T1000 (cell line): ENCODE measurements around the gene RPS10.

ENCODE experiments used
- DNase-seq: peaks from one replicate; lab custom pipeline; 2025; ENCODE audit warnings: mixed read lengths; lab: John Stamatoyannopoulos, UW

Gene RPS10

GRCh38 chr6:34425498-34426410 is at the start of gene RPS10:
Gene RPS10 (minus strand): TSS chr6:34426069. CDS start chr6:34425221, 848 bp downstream.
- peak; percentile 92 for DNase-seq

- DNase-seq: no peak
Measured at GRCh38 chr6:34475238-34475682, 49.4 kb upstream of the RPS10 start.

- DNase-seq: no peak
Measured at GRCh38 chr6:34474754-34475153, 48.9 kb upstream of the RPS10 start.

- DNase-seq: no peak
Measured at GRCh38 chr6:34473967-34474366, 48.1 kb upstream of the RPS10 start.

DNA sequence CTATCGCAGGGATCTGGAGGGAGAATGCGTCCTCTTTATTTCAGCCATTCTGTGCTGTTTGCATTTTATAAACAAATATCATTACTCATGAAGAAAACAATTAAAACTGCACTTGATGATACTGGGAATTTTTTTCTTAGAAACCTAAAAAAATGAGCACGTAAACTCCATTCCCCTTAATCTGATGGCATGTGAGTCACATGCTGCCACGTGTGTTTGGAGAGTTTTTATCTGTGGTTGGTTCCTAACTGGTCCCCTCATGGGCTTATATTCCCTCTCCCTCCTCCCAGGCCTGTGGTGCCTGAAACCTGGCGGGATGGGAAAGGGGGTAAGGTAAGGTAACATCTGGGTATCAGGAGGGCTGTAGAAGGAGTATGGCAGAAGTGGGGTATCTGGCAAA is 46.6 kb upstream of the RPS10 start:
- DNase-seq: no peak

GRCh38 chr6:34469499-34469898 is 43.6 kb upstream of the RPS10 start:
- DNase-seq: no peak

DNA sequence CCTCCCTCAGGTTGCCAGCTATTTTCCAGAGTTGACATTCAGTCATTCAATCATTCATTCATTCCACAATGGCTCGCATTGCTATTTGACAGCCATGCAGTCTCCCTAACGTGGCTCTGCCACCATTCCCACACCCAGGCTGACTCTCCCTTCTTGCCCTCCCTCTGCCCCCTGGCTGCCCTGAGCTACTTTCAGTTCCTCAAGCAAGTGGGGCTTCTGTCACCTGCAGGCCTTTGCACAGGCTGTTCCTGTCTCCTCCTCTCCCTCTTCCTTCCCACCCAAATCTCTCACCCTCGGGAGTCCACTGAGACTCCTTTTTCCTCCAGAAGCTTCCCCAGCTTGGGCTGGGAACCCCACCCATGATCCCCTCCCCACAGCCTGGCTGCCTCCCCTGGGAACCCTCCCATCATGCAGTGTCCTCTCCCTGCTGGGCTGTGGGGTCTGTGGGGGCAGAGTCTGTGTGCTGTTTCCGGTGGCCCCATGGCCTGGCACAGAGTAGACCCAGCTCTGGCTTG is 42.6 kb upstream of the RPS10 start:
- no peak for DNase-seq

- DNase-seq: no peak
Measured at GRCh38 chr6:34466242-34467185, 40.6 kb upstream of the RPS10 start.

DNA sequence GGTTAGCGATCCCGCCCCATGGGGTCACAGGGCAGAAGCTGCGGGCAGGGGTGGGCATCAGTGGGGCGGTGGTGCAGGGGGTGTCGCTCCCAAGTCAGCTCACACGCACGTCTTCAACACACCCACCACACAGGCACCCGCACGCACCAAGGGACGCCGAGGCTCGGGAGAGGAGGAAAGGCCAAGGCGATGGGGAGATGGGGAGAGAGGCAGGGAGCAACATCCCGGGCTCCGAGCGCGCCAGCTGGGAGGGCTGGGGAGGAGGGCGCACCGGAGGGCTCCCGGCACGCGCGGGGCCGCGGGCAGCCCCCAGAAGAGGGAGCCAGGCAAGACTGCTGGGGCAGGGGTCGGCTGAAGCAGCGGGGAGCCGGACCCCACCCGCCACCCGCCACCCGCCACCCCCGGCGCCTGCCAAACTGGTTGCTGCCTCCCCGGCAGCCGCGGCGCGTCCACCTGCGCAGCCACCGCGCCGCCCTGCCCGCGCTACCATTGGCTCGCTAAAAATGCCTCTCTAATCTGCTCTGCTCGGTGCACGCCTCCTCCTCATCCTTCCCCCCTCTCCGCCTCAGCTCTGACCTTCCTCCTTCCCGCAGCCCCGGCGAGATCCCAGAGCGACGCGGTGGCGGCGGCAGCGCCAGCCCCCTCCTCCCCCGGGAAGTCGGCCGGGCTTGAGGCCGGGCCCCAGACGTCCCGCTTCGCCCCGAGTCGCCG is 39.8 kb upstream of the RPS10 start, which contains the start of gene PACSIN1:
Gene PACSIN1 (plus strand): TSS at position 546 of the 711 bp plus-strand sequence. CDS start 60,230 bp downstream, outside the sequence.
- DNase-seq: no peak

DNA sequence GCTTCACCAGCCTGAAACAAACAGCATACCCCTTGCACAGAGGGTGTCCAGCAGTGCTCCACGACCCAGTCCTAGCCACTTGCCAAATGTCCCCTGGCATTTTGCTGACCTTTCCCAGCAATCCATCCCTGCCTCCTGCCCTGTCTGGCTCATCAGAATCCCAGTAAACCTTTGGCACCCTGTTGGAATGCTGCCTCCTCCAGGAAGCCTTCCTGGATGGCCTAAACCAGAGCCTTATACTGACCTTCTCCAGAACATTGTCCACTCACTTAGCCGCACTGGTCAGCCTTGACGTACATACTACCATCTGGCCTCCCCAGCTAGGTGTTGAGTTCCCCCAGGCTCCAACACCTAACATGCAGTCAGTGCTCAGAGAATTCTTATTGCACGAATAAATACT is 38.0 kb upstream of the RPS10 start:
- no peak for DNase-seq

DNA sequence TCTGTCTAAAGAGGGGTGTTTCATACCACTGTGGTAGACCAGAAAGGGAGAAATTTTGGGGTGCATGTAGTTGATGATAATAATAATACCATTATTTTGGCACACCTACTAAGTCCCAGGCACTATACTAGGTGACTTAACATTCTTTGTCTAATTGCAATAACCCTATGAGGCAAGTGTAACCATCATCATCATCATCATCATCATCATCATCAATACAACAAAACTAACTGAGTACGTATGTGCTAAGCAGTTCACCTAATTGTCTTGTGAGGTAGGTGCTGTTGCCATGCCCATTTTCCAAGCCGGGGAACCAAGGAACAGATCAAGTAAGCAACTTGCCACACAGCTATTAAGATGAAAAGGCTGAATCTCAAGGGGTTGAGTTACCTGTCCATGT is 37.4 kb upstream of the RPS10 start:
- DNase-seq: no peak

DNA sequence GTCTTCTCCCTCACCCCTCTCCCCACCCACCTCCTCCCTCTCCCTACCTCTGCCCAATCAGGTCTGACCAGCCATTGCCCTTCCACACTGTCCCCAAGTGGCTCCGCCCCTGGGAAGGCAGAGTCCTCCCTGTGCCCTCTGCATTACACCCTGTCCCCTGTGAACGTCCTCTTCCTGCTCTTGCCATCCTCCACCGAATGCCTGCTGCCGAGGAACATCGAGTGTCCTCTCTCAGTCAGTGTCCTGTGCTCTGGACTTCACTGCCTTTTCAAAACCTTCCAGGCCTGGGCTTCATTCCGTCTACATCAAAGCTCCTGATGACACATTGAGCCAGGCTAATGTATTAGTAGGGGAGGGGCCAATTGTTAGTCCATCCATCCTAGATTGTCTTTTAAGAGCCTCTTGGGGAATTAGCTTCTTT is 36.7 kb upstream of the RPS10 start:
- peak; percentile 40 for DNase-seq

DNA sequence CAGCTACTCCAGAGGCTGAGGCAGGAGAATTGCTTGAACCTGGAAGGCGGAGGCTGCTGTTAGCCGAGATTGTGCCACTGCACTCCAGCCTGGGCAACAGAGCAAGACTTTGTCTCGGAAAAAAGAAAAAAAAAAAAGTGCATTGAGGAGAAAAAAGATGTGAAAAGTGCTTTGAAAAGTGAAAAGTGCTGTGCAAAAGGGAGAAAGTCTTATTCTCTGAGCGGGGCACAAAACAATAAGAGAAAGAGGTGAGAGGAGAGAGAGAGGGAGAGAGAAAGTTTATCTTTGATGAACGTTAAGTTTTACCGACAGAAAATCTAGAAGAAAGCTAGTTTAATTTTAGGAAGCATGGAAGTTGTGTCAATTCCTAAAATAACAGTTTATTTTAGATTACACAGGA is 36.1 kb upstream of the RPS10 start:
- no peak for DNase-seq

DNA sequence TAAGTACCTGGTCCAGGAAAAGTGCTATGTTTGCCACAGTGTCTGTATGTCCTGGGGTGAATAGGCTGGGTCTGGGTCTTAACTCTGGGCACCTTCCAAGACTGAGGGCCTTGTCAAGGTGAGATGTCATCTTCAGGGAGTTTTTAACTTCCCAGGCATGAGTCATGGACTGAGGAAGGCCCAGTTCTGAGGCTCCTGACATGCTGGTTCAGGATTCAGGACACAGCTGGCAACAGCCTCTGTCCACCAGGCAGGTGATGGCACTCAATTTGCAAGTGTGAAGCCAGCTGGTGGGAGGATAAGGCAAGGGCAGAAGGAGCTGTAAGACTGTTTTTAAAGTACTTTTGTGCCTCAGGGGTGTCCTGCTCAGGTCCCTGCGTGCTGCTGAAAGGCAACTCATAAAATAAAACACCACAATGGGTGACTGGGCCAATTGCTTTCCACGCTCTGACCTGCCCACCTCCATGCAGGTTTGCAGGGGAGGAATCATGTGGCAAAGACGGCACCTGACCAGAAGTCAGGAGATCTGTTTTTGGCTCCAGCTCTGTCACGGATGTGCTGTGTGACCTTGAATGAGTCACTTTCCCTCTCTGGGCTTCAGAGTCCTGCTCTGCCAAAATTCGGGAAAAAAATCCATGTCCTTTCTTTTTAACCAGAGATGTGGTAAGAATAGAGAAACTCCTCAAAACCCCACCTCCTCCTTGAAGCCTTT is 35.1 kb upstream of the RPS10 start:
- no peak for DNase-seq

GRCh38 chr6:34459899-34460593 is 34.2 kb upstream of the RPS10 start:
- DNase-seq: no peak

DNA sequence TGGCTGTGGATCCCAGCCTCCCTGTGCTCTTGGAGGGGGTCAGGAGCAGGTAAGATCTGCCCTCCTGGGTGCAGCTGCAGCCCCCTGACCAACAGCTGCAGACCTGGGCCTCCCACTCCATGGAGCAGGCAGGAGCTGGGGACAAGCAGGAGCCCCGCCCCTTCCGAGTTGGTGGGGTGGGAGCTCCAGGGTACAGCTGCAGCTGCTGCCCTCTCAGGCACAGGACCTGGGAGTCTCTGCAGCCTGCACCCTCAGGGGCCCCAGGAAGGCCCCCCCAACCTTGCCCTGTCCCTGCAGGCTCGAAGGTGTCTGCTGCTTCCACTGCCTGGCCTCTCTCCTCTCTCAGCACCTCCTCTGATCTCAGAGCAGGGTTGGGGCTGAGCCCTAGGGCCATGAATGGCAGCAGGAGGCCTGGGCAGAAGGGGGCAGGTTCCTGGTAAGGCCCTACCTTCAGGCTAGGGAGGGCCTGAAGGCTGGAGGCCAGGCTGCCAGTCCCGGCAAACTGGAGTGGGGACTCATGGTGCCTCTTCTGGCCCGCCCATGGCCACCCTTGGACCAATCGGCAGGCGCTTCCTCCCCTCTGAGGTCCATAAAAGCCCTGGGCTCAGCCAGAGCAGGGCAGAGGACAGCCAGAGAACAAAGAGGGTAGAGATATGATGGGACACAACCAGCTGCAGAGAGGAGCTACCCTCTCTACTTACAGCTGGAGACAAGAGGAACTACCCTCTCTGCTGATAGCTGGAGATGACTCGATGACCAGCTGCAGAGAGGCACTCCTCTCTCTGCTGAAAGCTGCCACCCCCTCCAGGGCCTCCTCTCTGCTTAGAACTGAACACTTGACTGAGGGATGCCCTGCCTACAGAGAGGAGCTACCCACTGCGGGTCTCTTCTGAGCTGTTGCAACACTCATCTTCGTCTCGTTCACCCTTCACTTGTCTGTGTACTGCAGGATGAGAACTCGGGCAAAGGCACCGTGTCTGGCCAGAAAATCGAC is 32.2 kb upstream of the RPS10 start:
- no peak for DNase-seq

- DNase-seq: no peak
Measured at GRCh38 chr6:34457382-34457741, 31.5 kb upstream of the RPS10 start.

DNA sequence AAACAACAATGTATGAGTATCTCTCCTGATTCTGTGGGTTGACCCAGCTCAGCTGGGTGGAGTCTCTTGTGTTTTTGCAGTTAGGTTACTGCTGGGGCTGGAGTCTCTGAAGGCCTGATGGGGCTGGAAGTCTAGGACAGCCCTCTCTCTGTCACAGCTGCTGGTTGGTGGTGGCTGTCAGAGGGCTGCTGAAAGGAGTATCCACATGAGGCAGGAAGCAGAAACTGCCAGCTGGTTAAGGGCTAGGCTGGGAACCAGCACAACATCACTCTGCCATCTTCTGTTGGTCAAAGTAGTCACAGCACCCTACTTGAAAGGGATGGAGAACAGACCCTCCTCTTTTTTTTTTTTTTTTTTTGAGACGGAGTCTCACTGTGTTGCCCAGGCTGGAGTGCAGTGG is 30.0 kb upstream of the RPS10 start:
- no peak for DNase-seq

- DNase-seq: no peak
Measured at GRCh38 chr6:34451192-34451591, 25.3 kb upstream of the RPS10 start.
